Left lung (tissue), 10 donors: Measurements from ENCODE around the gene PI4KA. TPM values are rescaled to one million over a fixed set of nuclear protein-coding genes. Genes with fewer than 3 reads are reported as not detected.

Source experiments
- ATAC-seq: fragments of 200-7000 bp; cut with Tn5 transposase; one replicate; pipeline ENCODE4 v1.9.1; 2020; ENCODE audit warnings: moderate library complexity
- DNase-seq, 4 donors: peaks; one replicate each; pipeline ENCODE4 v3.0.0-alpha.2; 2013 to 2020
- H3K27ac ChIP-seq, 2 donors: fragments of 200-600 bp; sonication (generic) in 1 of 2; one replicate each; pipeline versions ENCODE4 v1.5.0 to v1.8.0; 2020 to 2021
- H3K27me3 ChIP-seq, 2 donors: fragments of 200-600 bp; sonication (generic) in 1 of 2; one replicate each; pipeline versions ENCODE4 v1.5.0 to v1.8.0; 2020 to 2021
- H3K36me3 ChIP-seq, 2 donors: fragments of 200-600 bp; sonication (generic) in 1 of 2; one replicate each; pipeline versions ENCODE4 v1.5.0 to v1.8.0; 2020 to 2021
- H3K4me1 ChIP-seq, 2 donors: fragments of 200-600 bp; one replicate each; pipeline ENCODE4 v1.8.0; 2021
- H3K4me3 ChIP-seq, 2 donors: fragments of 200-600 bp; sonication (generic) in 1 of 2; one replicate each; pipeline versions ENCODE4 v1.5.0 to v1.8.0; 2020 to 2021; ENCODE audit warnings: mild to moderate bottlenecking in 1 of 2
- H3K9me3 ChIP-seq, 2 donors: fragments of 200-600 bp; sonication (generic) in 1 of 2; one replicate each; pipeline versions ENCODE4 v1.5.0 to v1.8.0; 2020 to 2021
- CTCF ChIP-seq, 2 donors: fragments of 200-600 bp; sonication (generic) in 1 of 2; IDR thresholded peaks; one replicate each; pipeline versions ENCODE4 v1.5.0 to v1.8.0; 2021; ENCODE audit warnings: antibody characterized with exemption in 2 of 2
- intact Hi-C, 2 donors: fragments of 100-400 bp; cut with DNase I; formaldehyde crosslinking; loops; one replicate each; pipeline versions ENCODE4 v1.11.2 to v1.14.2; 2022
- polyA plus RNA-seq, 6 donors: library from polyadenylated mRNA; unstranded; fragments of 120-200 nt; gene quantifications; one replicate each; pipeline ENCODE4 v1.2.1, GENCODE V29; 2013; ENCODE audit not compliant: insufficient read length in 6 of 6
- total RNA-seq, 2 donors: library from RNA; stranded (reverse); fragmentation: NEBNext Ultra II Directional; extraction: Animal tissue kit (Norgen Biotek cat#: 25700); gene quantifications; one replicate each; pipeline ENCODE4 v1.2.1, GENCODE V29; 2021
- donor health status: DM: no; HTN: yes; CAD: no.
- donor health status: DM: no; HTN: no; CAD: no.

PI4KA gene
- total and polyA plus RNA-seq, 8 donors: 60.5 to 108 (median 70.0) TPM

GRCh38 chr22:20794650-20795413, 63.8 kb downstream of the PI4KA start:
- no peak for TF ChIP-seq CTCF (IDR thresholded peaks at IDR 0.05)
- H3K4me1 ChIP-seq: no peaks in the 10 kb centered on the region
- intact Hi-C loops: no loop called here
- peaks cover 0 to 96% of the 10 kb centered on the region in 2 donors for H3K36me3 ChIP-seq
- DNase-seq (no peak), ATAC-seq (no peak)
- no peak overlapping the region for H3K27ac ChIP-seq
- no peak overlapping the region for H3K4me3 ChIP-seq
- H3K9me3 ChIP-seq: no peaks in the 10 kb centered on the region
- H3K27me3 ChIP-seq: no peaks in the 10 kb centered on the region

GRCh38 chr22:20793748-20794649, 64.6 kb downstream of the PI4KA start:
- no peak for TF ChIP-seq CTCF (IDR thresholded peaks at IDR 0.05)
- ATAC-seq: no peak
- no peaks in the 10 kb centered on the region for H3K27me3 ChIP-seq
- H3K4me1 ChIP-seq: no peaks in the 10 kb centered on the region
- no peak for DNase-seq
- no peaks in the 10 kb centered on the region for H3K9me3 ChIP-seq
- no peak overlapping the region for H3K4me3 ChIP-seq
- H3K27ac ChIP-seq: no peak overlapping the region
- peaks cover 0 to 96% of the 10 kb centered on the region in 2 donors for H3K36me3 ChIP-seq
- intact Hi-C loops: no loop called here

GRCh38 chr22:20792966-20793728, 65.5 kb downstream of the PI4KA start:
- H3K9me3 ChIP-seq: no peaks in the 10 kb centered on the region
- no peaks in the 10 kb centered on the region for H3K27me3 ChIP-seq
- no peak overlapping the region for H3K27ac ChIP-seq
- peaks cover 0 to 96% of the 10 kb centered on the region in 2 donors for H3K36me3 ChIP-seq
- H3K4me1 ChIP-seq: no peaks in the 10 kb centered on the region
- no peak overlapping the region for H3K4me3 ChIP-seq
- TF ChIP-seq CTCF (IDR thresholded peaks at IDR 0.05): no peak
- ATAC-seq: no peak
- DNase-seq: no peak
- intact Hi-C loops: no loop called here

GRCh38 chr22:20792221-20792965, 66.2 kb downstream of the PI4KA start:
- no peak for DNase-seq
- Histone ChIP-seq H3K4me3 (no peak overlapping the region), H3K27ac (no peak overlapping the region), H3K4me1 (no peaks in the 10 kb centered on the region), H3K27me3 (no peaks in the 10 kb centered on the region), H3K36me3 (peaks cover 0 to 96% of the 10 kb centered on the region in 2 donors), H3K9me3 (no peaks in the 10 kb centered on the region)
- no peak for ATAC-seq
- TF ChIP-seq CTCF (IDR thresholded peaks at IDR 0.05): no peak
- intact Hi-C loops: no loop called here
